ENCODE measurements around the gene PRR29.
"Not testable (repeated sequence)": the region's sequence is repeated elsewhere in the genome, so short reads cannot be mapped to it uniquely, and the experiment has no call there.

PRR29 gene

GRCh38 chr17:64008830-64009229 is 10.7 kb downstream of the PRR29 start:
- DNase-seq, result no peak

- DNase-seq, result no peak
These were observed 11.6 kb downstream of the PRR29 start for GRCh38 chr17:64009571-64010402.

- no peak for DNase-seq
These were observed 17.3 kb downstream of the PRR29 start for GRCh38 chr17:64015447-64015846.

- no peak for DNase-seq
These were observed 18.2 kb downstream of the PRR29 start for GRCh38 chr17:64016231-64016784.

- no peak for DNase-seq
These were observed 18.8 kb downstream of the PRR29 start for GRCh38 chr17:64016974-64017373.

- DNase-seq, result no peak
These were observed 19.3 kb downstream of the PRR29 start for GRCh38 chr17:64017381-64017980.

GRCh38 chr17:64019551-64019961 is 21.4 kb downstream of the PRR29 start:
- DNase-seq, result not testable (repeated sequence)

GRCh38 chr17:64020056-64020766 is 22.1 kb downstream of the PRR29 start, which contains the start of gene ICAM2:
Gene ICAM2, minus strand, starts transcription at chr17:64020633. Its CDS starts 13,942 bp downstream, at chr17:64006691.
- DNase-seq, result peak in 1 of 56 donors; percentile 13

GRCh38 chr17:64022611-64023063 is 24.5 kb downstream of the PRR29 start:
- DNase-seq, result no peak

GRCh38 chr17:64024215-64024654 is 26.1 kb downstream of the PRR29 start:
- no peak for DNase-seq

GRCh38 chr17:64024781-64025731 is 26.9 kb downstream of the PRR29 start:
- DNase-seq, result no peak

- DNase-seq, result peak in 20 of 56 donors; percentile 5 to 47 (median 18)
These were observed 27.7 kb downstream of the PRR29 start for GRCh38 chr17:64025732-64026294.

- peak in 33 of 56 donors; percentile 3 to 77 (median 25) for DNase-seq
These were observed 30.8 kb downstream of the PRR29 start for GRCh38 chr17:64028874-64029464.

GRCh38 chr17:64032081-64032480 is 33.9 kb downstream of the PRR29 start:
- DNase-seq, result no peak

- no peak for DNase-seq
These were observed 38.2 kb downstream of the PRR29 start for GRCh38 chr17:64036198-64036922.

GRCh38 chr17:64037180-64037579 is 39.0 kb downstream of the PRR29 start:
- no peak for DNase-seq

- no peak for DNase-seq
These were observed 39.7 kb downstream of the PRR29 start for GRCh38 chr17:64037802-64038201.

- DNase-seq, result no peak
These were observed 40.4 kb downstream of the PRR29 start for GRCh38 chr17:64038331-64039105.

Measured in nucleus accumbens (tissue), 56 donors.